ENCODE results near the gene MACROD2.

MACROD2 gene

DNA sequence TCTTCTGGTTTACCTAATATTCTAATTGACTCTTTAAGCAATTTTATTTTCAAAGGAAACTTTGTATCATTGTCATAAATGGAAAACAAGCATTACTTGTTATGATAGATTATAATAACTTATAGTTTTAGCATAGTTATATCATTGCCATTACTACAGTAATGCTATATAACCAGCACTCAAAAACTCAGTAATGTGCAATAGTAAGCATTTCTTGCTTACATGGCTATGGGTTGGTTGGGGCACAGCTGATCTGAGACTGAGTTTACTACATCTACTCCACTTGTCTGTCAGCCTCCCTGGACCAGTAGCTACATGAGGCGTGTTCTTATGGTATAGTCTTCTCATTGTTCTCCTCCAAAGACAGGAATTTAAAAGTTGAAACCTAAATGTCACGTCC lies 1427.7 kb downstream of the MACROD2 start:
- no peaks in the 10 kb centered on the region for H3K36me3 ChIP-seq
- H3K27me3 ChIP-seq, result no peaks in the 10 kb centered on the region
- no peak for DNase-seq
- TF ChIP-seq, protein P1, sequence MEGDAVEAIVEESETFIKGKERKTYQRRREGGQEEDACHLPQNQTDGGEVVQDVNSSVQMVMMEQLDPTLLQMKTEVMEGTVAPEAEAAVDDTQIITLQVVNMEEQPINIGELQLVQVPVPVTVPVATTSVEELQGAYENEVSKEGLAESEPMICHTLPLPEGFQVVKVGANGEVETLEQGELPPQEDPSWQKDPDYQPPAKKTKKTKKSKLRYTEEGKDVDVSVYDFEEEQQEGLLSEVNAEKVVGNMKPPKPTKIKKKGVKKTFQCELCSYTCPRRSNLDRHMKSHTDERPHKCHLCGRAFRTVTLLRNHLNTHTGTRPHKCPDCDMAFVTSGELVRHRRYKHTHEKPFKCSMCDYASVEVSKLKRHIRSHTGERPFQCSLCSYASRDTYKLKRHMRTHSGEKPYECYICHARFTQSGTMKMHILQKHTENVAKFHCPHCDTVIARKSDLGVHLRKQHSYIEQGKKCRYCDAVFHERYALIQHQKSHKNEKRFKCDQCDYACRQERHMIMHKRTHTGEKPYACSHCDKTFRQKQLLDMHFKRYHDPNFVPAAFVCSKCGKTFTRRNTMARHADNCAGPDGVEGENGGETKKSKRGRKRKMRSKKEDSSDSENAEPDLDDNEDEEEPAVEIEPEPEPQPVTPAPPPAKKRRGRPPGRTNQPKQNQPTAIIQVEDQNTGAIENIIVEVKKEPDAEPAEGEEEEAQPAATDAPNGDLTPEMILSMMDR (IDR thresholded peaks at IDR 0.05; ENCODE audit: low read depth, low read length), result no peak
- no peaks in the 10 kb centered on the region for H3K4me1 ChIP-seq
- H3K4me3 ChIP-seq (ENCODE audit: low read depth, low read length), result no peak overlapping the region
- H3K9me3 ChIP-seq, result no peaks in the 10 kb centered on the region

DNA sequence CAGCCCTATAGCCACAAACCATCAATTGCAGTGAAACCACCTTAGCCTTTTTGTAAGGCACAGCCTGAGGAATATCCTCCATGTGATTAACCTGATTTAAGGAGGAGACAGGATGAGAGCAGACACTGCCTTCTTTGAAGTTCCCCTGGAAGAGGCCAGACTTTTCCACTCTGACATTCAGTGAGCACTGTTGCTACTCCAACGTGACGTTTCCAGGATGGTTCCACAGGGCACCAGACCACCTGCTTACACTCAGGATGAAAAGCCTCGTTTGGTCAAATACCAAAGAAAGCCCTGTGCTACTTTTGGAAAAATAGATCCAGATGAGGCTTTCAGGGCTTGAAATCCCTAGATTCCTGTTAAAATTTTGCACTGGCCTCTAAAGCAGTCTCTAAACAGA lies 1444.2 kb downstream of the MACROD2 start:
- Histone ChIP-seq H3K4me3 (ENCODE audit: low read depth, low read length) (no peak overlapping the region), H3K36me3 (no peaks in the 10 kb centered on the region), H3K9me3 (no peaks in the 10 kb centered on the region), H3K4me1 (no peaks in the 10 kb centered on the region; the same call in 1 of the 2 replicates), H3K27me3 (no peaks in the 10 kb centered on the region)
- no peak for DNase-seq
- TF ChIP-seq, protein P1 (IDR thresholded peaks at IDR 0.05; ENCODE audit: low read depth, low read length), result no peak

DNA sequence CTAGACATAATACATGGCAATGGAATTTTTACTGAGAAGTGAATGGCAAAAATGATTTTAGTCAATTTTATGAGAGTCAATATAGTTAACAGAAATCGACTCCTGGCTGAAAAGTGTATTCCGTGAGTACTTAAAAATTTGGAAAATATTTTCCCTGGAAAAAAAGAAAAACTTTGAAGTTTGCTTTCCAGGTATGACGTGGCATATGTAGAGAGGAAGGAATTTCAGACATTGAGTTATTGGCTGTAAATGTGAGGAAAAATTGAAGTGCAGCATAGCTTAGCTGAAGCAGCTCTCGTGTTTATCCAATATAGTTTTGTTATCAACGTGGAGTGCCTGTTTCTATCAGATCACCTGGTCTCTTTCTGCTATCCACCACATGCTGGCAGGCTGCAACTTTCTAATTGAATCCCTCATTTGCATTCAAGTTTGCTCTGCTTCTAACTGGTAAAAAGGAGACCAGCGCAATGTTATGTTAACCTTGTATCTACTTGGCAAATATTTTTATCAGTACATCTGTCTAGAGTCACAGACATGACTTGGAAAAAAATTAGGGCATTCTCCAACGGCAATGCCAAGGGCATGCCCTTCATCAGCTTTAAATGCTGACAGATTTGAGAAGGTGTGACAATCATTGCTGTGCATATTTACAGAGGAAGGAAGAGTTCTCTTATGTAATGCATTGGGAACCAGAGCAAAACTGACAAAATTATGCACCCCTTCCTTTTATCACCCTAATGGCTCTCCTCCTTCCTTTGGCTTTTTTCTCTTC lies 1444.9 kb downstream of the MACROD2 start:
- Histone ChIP-seq H3K27me3 (no peaks in the 10 kb centered on the region), H3K4me3 (ENCODE audit: low read depth, low read length) (no peak overlapping the region), H3K4me1 (no peaks in the 10 kb centered on the region; the same call in 1 of the 2 replicates), H3K36me3 (no peaks in the 10 kb centered on the region), H3K9me3 (no peaks in the 10 kb centered on the region)
- TF ChIP-seq, protein P1 (IDR thresholded peaks at IDR 0.05; ENCODE audit: low read depth, low read length), result no peak
- no peak for DNase-seq

DNA sequence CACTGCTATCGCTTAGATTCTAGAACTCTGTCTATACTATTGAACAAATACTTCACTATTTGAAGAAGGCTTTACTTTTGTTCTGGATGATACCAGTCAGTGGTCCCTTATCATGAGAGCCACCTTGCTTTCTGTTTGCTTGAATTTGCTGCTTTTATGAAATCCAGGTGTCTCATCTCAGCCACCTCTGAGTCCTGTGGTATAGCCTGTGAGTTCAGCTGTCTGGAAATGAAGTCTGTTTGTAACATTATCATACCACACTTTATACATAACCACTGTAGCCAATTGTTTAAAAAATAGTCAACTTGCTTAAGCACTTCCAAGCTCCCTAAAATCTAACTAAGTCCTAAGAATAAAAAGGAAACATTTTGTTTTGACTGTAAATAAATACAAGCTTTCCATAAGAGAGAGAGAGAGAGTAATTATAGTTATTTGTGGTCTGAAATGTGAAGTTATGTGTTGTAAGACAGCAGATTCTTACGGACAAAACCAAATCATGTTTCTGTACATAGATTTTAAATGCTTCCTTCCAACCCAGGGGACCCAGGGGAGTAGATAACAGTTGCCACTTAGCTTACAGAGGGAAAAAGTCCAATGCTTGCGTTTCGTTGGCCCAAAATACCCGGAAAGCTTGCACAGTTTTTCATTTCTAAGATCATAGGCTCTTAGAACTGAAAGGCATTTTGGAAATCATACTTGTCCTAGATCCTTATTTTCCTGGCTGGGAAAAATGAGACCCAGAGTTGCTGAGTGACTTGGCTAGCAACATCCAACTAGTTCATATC lies 1449.9 kb downstream of the MACROD2 start:
- Histone ChIP-seq H3K4me1 (no peaks in the 10 kb centered on the region; the same call in 1 of the 2 replicates), H3K4me3 (ENCODE audit: low read depth, low read length) (no peak overlapping the region), H3K27me3 (no peaks in the 10 kb centered on the region), H3K9me3 (no peaks in the 10 kb centered on the region), H3K36me3 (no peaks in the 10 kb centered on the region)
- no peak for DNase-seq
- TF ChIP-seq, protein P1 (IDR thresholded peaks at IDR 0.05; ENCODE audit: low read depth, low read length), result no peak

DNA sequence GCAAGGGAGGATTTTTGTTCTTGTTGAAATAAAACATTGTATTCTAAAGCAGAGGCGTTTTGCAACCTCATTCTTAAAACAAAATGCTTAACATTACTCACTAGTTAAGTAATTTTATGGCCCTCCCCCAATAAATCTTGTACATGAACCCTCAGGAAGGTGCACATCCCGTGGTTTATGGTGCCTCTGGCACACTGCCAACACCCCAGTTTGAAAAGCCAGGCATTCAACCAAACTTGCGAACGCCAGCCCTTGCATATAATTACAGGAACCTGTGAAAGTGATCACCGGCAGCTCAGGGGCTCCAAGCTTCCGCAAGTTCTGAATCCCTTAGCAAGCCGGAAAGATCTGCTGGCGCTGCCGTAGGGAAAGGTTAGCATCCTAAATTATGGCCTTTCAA lies 1451.1 kb downstream of the MACROD2 start:
- Histone ChIP-seq H3K4me1 (no peaks in the 10 kb centered on the region), H3K27me3 (no peaks in the 10 kb centered on the region), H3K9me3 (no peaks in the 10 kb centered on the region), H3K36me3 (no peaks in the 10 kb centered on the region), H3K4me3 (ENCODE audit: low read depth, low read length) (no peak overlapping the region)
- TF ChIP-seq, protein P1 (IDR thresholded peaks at IDR 0.05; ENCODE audit: low read depth, low read length), result no peak
- no peak for DNase-seq

DNA sequence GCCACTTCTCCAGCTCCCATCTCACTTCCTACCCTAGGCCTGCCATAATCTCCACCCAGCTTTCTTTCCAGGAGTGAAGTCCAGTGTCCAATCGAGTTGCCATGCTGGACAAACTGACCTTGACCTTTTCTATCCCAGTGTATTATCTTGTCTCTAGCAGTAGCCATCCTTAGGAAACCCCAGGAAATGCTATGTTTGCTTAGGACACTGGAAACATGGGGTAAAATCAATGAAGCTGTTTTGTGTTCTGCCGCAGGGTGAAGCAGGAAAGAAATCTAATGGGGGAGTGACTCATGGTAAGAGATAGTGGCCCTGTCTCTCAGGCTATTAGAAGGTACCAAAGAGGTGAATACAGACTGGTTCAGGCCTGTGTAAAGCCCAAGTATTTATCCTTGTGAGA lies 1452.2 kb downstream of the MACROD2 start:
- Histone ChIP-seq H3K4me1 (no peaks in the 10 kb centered on the region), H3K4me3 (ENCODE audit: low read depth, low read length) (no peak overlapping the region), H3K27me3 (no peaks in the 10 kb centered on the region), H3K9me3 (no peaks in the 10 kb centered on the region), H3K36me3 (no peaks in the 10 kb centered on the region)
- TF ChIP-seq, protein P1 (IDR thresholded peaks at IDR 0.05; ENCODE audit: low read depth, low read length), result no peak
- DNase-seq, result no peak
